ENCODE results near the gene LRCH1.

DNA sequence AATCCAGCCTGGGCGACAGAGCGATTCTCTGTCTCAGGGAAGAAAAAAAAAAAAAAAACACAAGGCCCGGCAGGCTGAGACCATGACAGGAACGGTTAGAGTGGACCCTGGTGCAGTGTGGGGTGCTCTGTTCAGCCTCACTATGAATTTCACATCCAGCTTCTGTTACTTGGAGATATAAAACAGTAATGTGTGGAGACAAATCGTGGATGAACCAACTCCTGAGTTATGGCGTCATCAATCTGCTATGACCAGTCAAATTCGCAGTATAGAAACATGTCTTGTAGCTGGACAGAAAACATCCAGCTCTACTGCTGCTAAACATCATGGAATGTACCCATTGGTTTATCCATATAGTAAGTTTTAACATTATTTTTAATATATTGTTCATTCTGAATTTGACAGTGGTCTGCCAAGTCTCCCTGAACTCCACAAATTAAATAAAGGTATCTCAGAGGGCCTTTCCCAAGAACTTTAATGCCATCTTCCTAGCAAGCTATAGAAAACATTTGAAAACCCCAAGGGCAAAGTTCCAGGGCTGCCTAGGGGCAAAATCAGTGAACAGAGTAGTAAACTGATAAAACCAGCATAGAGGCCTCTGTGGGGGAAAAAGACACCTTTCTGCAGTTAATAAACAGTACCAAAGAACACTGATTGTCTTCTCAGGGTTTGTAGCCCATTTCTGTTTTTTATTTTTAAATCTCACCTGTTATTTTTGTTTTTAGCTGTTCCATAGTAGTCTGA lies 75.8 kb downstream of the LRCH1 start:
- TF ChIP-seq POLR2A (IDR thresholded peaks at IDR 0.05): no peak
- TF ChIP-seq, protein P1, sequence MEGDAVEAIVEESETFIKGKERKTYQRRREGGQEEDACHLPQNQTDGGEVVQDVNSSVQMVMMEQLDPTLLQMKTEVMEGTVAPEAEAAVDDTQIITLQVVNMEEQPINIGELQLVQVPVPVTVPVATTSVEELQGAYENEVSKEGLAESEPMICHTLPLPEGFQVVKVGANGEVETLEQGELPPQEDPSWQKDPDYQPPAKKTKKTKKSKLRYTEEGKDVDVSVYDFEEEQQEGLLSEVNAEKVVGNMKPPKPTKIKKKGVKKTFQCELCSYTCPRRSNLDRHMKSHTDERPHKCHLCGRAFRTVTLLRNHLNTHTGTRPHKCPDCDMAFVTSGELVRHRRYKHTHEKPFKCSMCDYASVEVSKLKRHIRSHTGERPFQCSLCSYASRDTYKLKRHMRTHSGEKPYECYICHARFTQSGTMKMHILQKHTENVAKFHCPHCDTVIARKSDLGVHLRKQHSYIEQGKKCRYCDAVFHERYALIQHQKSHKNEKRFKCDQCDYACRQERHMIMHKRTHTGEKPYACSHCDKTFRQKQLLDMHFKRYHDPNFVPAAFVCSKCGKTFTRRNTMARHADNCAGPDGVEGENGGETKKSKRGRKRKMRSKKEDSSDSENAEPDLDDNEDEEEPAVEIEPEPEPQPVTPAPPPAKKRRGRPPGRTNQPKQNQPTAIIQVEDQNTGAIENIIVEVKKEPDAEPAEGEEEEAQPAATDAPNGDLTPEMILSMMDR (IDR thresholded peaks at IDR 0.05): no peak
